SIG-M5 treated with dmso at 0.1 percent for 504 hours (cell line): ENCODE data around the gene SLC4A3.

Source experiments
- DNase-seq: peaks from one replicate; lab custom pipeline; 2025; ENCODE audit not compliant: unreplicated experiment; lab: John Stamatoyannopoulos, UW

Gene SLC4A3

DNA sequence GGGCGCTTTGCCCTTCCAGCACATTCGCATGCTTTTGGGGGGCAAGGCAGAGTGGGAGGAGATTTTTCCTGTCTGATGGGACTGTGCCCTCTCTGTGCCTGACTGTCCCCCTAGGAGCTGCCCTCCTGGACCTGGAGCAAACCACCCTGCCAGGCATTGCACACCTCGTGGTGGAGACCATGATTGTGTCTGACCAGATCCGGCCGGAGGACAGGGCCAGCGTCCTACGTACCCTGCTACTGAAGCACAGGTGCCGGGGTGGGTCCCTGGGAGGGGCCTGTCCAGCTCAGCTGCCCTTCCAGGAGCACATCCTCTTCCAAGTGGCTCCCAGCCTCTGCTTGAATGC lies 5.3 kb downstream of the SLC4A3 start:
- DNase-seq, result no peak

DNA sequence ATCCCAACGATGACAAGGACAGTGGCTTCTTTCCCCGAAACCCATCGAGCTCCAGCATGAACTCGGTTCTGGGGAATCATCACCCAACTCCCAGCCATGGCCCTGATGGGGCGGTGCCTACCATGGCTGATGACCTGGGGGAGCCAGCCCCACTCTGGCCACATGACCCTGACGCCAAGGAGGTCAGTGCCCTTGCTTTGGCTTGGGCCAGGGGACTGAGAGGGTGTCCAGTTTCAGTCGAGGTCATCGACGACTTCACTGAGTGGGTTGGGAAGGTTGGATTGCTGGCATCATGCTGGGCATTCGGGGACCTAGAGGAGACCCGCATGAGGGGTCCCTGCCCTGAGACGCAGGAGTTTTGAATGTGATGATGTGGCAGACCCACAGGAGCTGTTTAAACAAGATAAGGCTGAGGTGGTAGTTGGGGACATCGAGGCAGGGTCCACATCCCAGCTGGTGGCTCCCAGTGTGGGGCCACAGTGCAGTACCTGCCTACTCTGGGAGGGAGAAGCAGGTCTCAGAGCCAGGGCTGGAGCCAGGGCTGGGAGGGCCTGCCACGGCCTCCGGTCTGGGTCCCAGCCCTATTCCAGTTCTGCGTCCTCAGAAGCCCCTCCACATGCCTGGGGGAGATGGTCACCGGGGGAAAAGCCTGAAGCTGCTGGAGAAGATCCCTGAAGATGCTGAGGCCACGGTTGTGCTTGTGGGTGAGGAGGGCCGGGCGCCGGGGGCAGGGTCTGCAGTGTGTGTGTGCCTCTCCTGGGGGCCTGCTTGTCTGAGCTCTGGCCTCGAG lies 6.0 kb downstream of the SLC4A3 start:
- no peak for DNase-seq

DNA sequence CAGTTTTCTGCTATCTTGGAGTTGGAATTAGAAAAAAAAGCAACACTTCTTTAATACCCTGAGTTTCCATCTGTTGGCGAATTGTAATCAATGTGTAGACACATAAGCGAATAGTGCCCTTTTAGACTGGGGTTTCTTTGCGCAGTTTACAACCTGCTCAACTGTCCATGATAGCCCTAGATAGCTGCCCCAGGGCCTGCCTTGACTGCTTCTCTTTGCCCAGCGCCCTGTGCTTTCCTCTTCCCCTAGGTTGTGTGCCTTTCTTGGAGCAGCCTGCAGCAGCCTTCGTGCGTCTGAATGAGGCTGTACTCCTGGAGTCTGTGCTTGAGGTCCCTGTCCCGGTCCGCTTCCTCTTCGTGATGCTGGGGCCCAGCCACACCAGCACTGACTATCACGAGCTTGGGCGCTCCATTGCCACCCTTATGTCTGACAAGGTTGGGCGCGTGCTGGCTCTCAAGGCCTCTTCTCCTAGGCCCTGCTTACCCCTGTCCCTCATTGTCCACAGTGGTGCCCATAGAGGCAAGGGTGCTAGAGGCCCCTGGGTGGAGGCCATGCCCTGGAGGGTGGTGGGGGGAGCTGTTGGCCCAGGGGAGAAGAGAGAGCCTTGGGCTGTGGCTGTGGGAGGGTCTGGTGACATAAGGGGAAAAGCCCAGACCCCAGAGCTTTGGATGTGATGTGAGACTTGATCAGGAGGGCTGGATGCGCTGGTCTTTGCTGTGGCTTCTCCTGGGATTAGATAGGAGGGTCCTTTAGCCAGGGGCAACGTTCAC lies 6.9 kb downstream of the SLC4A3 start:
- DNase-seq, result no peak

DNA sequence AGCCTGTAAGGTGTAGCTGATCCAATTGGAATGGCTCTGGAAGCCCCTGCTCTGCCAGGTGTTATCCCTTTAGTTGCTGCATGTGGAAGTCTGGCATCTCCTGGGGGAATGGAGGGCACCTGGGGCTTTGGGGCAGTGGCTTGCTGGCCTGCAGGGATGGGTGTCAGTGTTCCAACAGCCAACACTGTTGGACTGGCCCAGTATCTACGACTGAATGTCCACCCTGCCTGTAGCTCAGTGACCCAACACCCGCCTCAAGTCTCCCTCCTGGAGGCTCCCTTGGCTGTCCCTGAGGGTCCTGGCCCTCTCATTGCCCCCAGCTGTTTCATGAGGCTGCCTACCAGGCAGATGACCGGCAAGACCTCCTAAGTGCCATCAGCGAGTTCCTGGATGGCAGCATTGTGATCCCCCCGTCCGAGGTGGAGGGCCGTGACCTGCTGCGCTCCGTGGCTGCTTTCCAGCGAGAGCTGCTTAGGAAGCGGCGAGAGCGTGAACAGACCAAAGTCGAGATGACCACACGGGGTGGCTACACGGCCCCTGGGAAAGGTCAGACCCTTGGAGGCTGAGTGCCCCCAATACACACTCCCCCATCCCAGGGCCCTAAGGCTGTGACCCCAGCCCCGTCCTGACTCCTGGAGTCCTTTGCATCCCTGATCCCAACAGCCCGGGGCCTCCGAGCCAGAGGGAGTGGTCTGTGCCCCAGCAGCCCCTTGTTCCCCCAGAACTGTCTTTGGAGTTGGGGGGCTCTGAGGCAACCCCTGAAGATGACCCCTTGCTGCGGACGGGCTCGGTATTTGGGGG lies 7.7 kb downstream of the SLC4A3 start:
- no peak for DNase-seq

DNA sequence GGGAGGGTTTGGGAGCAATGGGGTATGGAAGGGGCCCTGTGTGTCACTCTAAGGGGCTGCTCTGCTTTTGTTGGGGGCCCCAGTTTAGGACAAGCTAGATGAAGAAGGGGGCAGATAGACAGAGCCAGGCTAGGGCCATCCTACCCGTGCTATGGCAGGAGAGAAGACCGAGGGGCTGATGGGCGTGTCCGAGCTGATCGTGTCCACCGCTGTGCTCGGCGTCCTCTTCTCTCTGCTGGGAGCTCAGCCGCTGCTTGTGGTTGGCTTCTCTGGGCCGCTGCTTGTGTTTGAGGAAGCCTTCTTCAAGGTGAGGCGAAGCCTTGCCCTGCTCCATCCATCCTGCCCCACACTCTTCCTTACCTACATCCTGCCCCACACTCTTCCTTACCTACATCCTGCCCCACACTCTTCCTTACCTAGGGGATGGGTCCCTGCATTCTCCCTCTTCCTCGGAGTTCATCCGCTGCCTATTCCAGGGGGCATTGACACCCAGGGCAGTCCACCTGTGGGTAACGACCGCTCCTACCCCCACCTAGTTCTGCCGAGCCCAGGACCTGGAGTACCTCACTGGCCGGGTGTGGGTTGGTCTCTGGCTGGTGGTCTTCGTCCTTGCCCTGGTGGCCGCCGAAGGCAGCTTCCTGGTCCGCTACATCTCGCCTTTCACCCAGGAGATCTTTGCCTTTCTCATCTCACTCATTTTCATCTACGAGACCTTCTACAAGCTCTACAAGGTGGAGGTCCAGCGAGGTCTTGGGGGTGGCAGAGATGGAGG lies 8.9 kb downstream of the SLC4A3 start:
- no peak for DNase-seq

DNA sequence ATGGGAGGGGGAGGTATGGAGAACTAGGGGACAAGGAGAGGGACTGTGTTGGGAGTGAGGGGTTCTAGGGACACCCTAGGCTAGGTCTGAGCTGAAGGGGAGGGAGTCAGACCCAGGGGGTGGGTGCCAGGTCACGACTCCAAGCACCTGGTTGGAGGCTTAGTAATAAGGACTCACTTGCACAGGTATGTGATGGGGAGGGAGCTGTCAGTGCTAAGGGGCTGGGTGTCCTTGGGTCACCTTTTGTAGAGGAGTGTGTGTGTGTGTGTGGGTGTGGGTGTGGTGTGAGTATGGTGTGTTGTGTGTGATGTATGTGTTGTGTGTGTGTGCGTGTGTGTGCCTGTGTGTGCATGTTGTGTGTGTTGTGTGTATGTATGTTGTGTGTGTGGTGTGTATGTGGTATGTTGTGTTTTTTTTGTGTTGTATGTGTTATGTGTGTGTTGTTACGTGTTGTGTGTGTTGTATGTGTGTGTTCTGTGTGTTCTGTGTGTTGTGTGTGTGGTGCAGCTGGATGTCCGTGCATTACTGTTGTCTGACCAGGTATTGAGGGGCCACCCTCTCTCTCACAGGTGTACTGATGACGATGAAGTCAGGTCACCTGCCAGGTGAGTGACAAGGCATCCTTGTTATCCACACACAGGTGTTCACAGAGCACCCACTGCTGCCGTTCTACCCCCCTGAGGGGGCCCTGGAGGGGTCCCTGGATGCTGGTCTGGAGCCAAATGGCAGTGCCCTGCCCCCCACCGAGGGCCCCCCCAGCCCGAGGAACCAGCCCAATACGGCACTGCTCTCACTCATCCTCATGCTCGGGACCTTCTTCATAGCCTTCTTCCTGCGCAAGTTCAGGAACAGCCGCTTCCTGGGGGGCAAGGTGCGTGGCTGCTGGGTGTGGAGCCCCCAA lies 9.8 kb downstream of the SLC4A3 start:
- no peak for DNase-seq

DNA sequence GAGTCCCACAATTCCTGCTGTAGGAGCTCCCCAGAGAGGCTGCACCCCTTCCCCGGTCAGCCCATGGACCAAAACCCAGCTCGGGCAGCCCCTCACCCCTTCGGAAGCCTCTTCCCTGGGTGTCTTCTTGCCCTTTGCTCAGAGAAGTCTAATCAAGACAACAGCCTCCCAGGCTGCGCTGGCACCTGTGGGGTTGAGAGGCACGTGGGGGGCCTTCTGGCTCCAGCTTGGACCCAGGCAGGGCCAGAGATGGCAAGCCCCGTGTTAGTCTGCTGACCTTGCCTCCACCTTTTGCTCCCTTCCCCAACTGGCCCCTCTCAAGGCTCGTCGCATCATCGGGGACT lies 10.4 kb downstream of the SLC4A3 start:
- no peak for DNase-seq

DNA sequence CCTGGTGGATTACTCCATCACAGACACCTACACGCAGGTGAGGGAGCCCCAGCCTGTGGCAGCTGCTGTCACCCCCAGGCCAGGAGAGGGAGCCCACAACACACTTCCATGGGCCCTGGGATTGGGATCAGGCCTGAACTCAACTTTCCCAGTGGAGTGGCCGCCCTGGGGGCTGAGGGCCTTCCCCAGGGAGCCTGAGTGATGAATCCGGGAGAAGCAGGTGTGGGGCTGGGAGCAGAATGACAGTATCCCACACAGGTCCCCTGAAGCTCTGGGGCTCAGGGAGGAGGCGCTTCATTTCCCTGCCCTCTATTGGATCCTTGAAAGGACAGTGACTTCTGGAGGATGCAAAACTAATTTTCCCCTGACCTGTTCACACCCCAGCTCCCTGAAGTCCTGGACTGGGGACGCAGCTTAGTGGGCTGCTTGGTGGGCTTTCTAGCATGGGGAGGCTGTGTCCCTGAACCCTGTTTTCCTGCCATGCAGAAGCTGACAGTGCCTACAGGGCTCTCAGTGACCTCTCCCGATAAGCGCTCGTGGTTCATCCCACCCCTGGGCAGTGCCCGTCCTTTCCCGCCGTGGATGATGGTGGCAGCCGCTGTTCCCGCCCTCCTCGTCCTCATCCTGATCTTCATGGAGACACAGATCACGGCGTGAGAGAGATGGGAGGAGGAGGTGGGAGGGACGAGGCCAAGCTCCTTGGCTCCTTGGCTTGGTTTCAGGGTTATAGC lies 11.0 kb downstream of the SLC4A3 start:
- DNase-seq, result no peak

DNA sequence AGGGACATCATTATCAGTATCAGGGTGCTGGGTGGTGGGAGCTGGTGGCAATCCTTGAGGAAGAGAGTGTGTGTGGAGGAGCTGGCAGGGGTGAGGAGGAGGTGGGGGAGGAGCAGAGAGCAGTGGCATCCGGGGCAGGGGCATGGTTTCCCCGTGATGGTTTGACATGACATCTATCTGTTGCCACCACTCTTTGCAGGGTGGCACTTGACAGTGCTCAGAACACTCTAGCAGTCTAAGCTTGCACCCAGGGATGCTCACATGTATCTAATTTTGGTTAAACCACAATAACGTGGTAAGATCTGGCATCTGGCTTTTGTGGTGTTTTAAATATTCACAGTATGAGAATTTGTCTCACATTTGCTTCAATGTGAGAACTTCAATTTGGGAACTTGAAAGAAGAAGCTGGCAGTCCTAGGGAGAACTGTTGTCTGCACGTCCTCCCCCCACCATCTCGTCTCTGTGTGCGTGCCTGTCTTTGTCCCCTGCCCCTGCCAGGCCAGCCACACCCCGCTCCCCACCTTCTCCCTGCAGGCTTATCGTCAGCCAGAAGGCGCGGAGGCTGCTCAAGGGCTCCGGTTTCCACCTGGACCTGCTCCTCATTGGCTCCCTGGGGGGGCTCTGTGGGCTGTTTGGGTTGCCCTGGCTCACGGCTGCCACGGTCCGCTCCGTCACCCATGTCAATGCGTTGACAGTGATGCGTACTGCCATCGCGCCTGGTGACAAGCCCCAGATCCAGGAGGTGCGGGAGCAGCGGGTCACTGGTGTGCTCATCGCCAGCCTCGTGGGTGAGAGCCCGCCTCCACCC lies 11.7 kb downstream of the SLC4A3 start:
- peak; percentile 72 for DNase-seq

DNA sequence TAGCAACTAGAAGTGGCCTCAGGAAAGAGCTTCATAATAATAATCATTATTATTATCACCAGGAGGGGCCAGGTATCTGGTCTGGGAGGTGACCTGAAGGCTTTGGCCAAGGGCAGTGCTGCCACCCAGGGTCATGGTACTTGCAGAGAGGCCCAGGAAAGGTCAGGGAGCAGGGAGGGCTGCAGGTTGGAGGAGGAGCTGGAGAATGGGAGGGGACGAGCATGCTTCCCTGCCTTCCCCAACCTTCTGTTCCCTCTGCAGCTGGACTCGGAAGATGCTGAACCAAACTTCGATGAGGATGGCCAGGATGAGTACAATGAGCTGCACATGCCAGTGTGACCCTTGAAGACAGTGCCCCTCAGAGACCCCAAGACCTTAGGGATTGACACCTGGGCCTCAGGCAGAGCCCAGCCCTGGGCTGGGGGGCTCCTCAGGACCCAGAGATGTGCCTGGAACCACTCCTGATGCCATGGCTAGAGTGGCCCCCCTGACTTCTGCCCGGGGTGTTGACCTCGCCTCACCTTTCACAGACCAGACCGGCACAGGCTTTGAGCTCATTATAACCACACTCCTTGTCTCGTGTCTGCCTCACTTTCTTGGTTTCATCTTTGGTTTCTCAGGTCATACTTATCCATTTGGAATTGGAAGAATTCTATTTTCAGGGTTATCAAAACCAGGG lies 14.1 kb downstream of the SLC4A3 start:
- no peak for DNase-seq

DNA sequence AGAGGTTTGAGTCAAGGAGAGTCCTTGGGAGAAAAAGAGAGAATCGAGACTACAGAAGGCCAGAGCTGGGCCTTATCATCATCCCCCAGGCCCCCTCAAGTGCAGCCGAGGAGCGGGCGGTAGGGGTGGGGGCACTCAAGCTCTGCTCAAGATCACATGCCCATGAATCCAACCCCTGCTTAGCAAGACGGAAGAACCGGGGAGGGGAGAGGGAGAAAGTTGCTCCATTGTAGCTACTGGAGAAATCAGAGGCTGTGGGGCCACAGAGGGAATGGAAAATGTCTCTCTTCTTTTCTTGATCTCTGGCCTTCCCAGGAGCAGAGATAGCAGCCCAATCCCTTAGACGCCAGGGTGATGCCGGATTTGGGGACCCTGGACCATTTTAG lies 14.6 kb downstream of the SLC4A3 start:
- no peak for DNase-seq

DNA sequence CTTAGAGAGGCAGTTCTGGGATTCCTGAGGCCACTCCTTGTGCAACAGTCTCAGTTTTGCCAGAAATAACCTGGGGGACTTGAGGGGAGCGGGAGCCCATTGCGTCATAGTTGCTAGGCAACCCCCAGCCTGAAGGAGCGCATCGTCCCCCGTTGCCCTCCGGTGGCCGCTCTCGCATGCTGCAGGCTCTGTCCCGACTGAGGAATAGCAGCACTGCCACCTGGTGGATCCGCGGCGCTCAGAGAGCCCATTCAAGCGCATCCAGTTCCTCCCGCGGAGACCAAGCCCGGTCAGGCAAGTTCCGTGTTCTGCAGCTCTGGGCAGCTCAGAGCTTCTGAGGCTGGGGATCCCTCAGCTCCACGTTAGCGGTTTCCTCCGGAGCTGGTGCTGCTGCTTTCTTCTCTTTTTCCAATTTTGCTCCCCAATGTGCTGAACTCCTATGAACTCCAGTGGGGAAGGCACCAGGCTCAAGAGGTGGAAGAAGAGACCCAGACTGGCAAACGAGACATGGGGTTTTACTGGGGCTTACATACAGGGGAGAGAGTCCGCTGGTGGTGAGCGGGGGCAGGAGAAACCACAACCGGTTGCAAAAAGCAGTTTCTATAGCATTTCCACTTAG lies 15.1 kb downstream of the SLC4A3 start:
- peak; percentile 98 for DNase-seq

DNA sequence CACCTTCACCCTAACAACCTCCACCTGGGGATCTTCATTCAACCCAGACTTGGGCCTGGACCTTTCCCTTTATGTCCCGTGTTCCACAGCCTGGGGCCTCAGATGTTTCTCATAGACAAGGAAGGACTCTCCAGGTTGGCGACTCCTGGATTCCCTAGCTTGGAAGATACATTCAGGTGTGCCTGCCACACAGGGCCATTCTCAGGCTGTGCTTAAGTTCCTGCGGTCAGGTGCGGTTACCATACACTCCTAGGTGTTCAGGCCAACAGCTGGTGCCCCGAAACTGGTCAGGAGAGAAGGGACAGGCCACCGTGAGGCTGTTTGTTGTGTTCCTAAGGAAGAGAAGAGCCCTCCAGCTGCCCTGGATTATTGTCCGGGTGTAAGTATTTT lies 15.6 kb downstream of the SLC4A3 start:
- DNase-seq, result no peak

DNA sequence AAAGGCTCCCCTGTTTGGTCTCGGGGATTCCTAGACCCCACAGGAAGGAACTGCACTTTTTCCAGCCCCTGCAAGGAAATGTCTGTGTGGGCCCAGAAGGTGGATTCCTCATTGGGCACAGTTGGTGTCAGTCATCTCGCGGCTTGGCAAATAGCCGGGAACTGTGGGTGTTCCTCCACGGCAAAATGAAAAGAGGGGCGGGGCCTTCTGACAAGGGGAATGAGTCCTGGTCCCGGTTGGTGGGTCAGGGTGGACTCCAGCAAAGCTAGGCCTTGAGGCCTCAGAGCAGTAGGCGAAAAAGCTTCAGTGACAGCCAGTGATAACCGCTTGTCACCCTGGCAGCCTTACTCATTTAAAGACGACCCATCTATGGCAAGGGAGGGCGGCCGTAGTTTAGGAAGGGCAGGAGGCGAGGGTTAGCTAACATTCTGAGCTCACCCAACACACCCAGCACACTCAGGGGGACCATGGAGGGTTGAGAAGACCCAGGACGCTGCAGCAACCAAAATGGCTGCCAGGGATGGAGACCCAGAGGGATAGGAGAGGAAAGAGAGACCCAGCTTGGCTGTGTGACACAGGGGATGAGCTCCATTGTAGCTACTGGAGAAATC lies 16.5 kb downstream of the SLC4A3 start:
- DNase-seq, result no peak

DNA sequence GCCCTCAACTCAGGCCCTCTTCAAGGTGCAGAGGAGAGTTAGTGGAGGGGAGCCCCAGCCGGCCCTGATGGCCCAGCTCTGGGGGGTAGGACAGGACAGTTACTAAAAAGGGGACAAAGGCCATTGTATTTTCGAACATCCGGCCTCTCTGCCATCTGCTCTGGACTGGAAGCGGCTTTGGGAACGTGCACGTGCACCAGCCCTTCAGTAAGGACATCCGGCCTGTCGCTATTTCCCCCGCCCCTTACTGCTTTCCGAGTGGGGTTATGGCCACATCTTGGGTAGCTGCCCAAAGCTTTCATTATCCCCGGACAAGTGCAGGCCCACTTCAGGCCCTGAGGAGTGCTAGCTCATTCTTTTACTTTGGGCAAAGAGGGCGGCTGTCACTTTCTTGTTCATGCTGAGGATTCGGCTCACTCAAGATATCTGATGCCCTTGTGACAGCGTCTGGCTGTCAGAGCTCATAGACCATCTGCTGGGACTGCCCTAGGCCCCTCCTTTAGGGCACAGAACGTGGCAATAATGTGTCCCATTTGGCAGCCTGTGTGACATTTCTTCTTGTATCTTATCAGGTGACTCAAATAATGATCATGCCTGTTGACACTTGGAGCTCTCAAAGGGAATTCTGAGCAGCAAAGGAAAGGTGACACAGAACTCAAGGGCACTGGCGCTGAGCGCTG lies 17.5 kb downstream of the SLC4A3 start:
- DNase-seq, result no peak

DNA sequence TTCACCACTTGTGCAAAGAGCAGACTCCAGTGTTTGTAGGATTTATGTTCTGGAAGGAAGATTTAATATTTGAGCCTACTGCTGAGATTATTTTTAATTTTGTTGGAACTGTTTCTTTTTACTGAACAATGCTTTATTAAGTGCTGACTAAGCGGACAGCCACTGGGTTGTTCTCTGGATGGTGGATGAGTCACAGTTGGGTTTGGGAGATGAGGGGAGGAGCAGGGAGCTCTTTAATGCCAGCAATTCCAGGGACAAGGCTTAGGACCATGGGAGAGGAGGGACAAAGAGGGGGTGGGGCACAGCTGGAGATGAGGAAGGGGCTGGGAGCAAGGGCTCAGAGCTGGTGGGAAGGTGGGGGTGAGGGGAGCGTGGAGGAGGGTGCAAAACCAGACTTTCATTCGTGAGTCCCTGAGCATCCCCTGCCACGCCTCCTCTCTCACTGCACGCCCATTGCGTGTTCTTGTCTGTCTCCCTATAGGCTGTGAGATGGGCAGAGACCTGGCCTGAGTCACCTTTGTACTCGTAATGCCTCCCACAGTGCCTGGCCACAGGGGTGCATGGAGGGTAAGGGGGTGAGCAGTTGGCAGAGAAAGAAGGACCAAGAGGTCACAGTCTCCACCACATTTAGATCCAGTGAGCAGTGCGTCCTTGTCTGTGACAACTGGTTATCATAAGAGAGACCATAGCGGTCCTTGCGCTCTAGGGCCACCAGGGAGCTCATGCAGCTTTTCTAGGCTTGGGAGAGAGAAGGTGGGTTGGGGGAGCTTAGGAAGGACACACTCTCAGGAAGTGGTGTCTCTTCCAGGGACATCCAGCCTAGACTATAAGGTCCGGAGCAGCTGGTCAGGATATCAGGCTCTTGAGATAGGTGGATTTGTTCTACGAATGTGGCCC lies 18.4 kb downstream of the SLC4A3 start:
- DNase-seq, result no peak
